ENCODE data around the gene HDAC4. TPM values are rescaled to one million over a fixed set of nuclear protein-coding genes. Genes with fewer than 3 reads are reported as not detected.

The HDAC4 gene
- total and polyA plus RNA-seq, 4 donors = 2.9 to 37.2 (median 4.4) TPM

DNA sequence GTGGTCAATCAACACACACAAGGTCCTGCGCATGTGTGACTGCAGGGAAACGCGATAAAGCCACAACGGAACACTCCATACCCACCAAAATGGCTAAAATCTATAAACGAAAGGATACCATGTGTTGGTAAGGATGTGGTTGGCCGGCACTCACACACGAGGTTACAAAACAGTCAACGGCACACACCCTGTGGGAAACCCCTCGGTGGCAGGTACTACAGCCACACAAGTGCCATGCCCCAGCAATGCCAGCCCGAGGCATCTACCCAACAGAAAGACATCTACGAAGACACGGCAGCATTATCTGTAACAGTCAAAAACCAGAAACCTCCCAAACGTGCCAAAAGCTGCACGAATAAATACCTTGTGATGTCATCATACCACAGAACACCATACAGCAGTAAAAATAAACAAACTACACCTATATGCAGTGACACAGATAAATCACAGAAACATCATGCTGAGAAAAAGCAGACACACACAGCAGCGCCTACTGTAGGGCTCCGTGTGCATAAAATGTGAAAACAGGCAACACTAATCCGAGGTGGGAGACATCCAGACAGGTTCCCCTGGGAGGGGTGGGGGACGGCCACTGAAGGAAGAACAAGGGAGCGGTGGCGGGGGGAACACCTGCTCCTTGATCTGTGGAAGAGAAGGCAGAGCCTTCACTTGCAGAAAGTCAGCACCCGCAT, 36.7 kb downstream of the HDAC4 start:
- Histone ChIP-seq H3K9ac (ENCODE audit: low read depth in 1 of 2, low read length in 2 of 2) (no peak overlapping the region), H3K9me3 (ENCODE audit: control insufficient read depth in 4 of 4, low read length in 3 of 4) (no peaks in the 10 kb centered on the region), H3K36me3 (ENCODE audit: control insufficient read depth in 4 of 4, insufficient read depth in 3 of 4, low read depth in 1 of 4, low read length in 3 of 4) (peaks cover 0 to 3% (median 0%) of the 10 kb centered on the region in 4 donors), H3K27ac (ENCODE audit: low read depth in 1 of 2, low read length in 2 of 2) (no peak overlapping the region), H3K4me3 (ENCODE audit: low read depth in 1 of 3, low read length in 3 of 3) (no peak overlapping the region), H3K4me1 (ENCODE audit: control insufficient read depth in 4 of 4, insufficient read depth in 4 of 4, low read length in 3 of 4) (peaks cover 0 to 3% (median 0%) of the 10 kb centered on the region in 4 donors), H3K27me3 (ENCODE audit: control insufficient read depth in 4 of 4, insufficient read depth in 4 of 4, low read length in 3 of 4) (no peaks in the 10 kb centered on the region)
- WGBS = 89% methylated on average over 21 of the region's 21 CpGs
- DNase-seq (ENCODE audit: low spot score) = no peak
- TF ChIP-seq JUND (IDR thresholded peaks at IDR 0.05) (no peak), ZBTB33 (IDR thresholded peaks at IDR 0.05) (no peak)

DNA sequence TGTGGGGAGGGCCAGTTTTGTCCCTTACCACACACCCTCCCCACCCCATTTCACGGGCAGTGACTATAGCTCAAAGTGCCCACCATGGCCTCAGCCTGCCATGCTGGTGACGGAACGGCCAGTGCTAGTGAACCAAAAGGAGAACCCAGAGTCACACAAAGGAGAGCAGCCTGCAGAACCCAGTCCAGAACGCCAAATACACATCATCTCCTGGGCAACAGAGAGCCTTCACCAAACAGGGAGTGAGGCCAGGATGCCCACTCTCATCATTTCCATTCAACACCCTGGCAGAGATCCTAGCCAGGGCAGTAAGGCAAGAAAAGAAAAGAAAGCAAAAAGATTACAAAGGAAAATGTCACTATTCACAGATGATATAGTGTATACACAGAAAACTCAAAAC, 38.3 kb downstream of the HDAC4 start:
- Histone ChIP-seq H3K27ac (ENCODE audit: low read depth in 1 of 2, low read length in 2 of 2) (no peak overlapping the region), H3K4me1 (ENCODE audit: control insufficient read depth in 4 of 4, insufficient read depth in 4 of 4, low read length in 3 of 4) (peaks cover 3 to 10% (median 7%) of the 10 kb centered on the region in 4 donors), H3K27me3 (ENCODE audit: control insufficient read depth in 4 of 4, insufficient read depth in 4 of 4, low read length in 3 of 4) (no peaks in the 10 kb centered on the region), H3K9me3 (ENCODE audit: control insufficient read depth in 4 of 4, low read length in 3 of 4) (no peaks in the 10 kb centered on the region), H3K9ac (ENCODE audit: low read depth in 1 of 2, low read length in 2 of 2) (no peak overlapping the region), H3K4me3 (ENCODE audit: low read depth in 1 of 3, low read length in 3 of 3) (no peak overlapping the region), H3K36me3 (ENCODE audit: control insufficient read depth in 4 of 4, insufficient read depth in 3 of 4, low read depth in 1 of 4, low read length in 3 of 4) (no peaks in the 10 kb centered on the region)
- WGBS = 96% methylated on average over 4 of the region's 4 CpGs
- TF ChIP-seq JUND (IDR thresholded peaks at IDR 0.05) (no peak), ATF3 (IDR thresholded peaks at IDR 0.05) (no peak), NR2F2 (IDR thresholded peaks at IDR 0.05) (no peak), YY1 (IDR thresholded peaks at IDR 0.05) (no peak), ZBTB33 (IDR thresholded peaks at IDR 0.05) (no peak), TAF1 (conservative IDR thresholded peaks at IDR 0.05) (no peak), EGR1 (IDR thresholded peaks at IDR 0.05; ENCODE audit: low read depth in 2 of 2) (no peak)
- no peak for DNase-seq (ENCODE audit: low spot score)

- Histone ChIP-seq H3K27ac (ENCODE audit: low read depth in 1 of 2, low read length in 2 of 2) (no peak overlapping the region), H3K27me3 (ENCODE audit: control insufficient read depth in 4 of 4, insufficient read depth in 4 of 4, low read length in 3 of 4) (no peaks in the 10 kb centered on the region), H3K36me3 (ENCODE audit: control insufficient read depth in 4 of 4, insufficient read depth in 3 of 4, low read depth in 1 of 4, low read length in 3 of 4) (no peaks in the 10 kb centered on the region), H3K4me1 (ENCODE audit: control insufficient read depth in 4 of 4, insufficient read depth in 4 of 4, low read length in 3 of 4) (peaks cover 3 to 10% (median 9%) of the 10 kb centered on the region in 4 donors), H3K9ac (ENCODE audit: low read depth in 1 of 2, low read length in 2 of 2) (no peak overlapping the region), H3K4me3 (ENCODE audit: low read depth in 1 of 3, low read length in 3 of 3) (no peak overlapping the region), H3K9me3 (ENCODE audit: control insufficient read depth in 4 of 4, low read length in 3 of 4) (no peaks in the 10 kb centered on the region)
- no peak for DNase-seq (ENCODE audit: low spot score)
- 81% methylated on average over 3 of the region's 3 CpGs for WGBS
- TF ChIP-seq RAD21 (IDR thresholded peaks at IDR 0.05) (peak in 1 of 2 donors; percentile 19), YY1 (IDR thresholded peaks at IDR 0.05) (no peak)
These were observed 39.5 kb downstream of the HDAC4 start for GRCh38 chr2:239361311-239361642.
